HepG2 (cell line): ENCODE measurements around the gene SLC26A5. TPM values are rescaled to one million over a fixed set of nuclear protein-coding genes. Genes with fewer than 3 reads are reported as not detected.
A peak's percentile ranks its signal among the peaks of the same experiment; 100 is the strongest.

ENCODE experiments used
- AGO1 ChIP-seq: fragments of 200-400 bp; formaldehyde crosslinking; IDR thresholded peaks from 2 replicates; pipeline ENCODE4 v1.6.1; 2017; ENCODE audit warnings: mild to moderate bottlenecking, low read depth, low read length, moderate library complexity; ENCODE audit not compliant: poor library complexity, severe bottlenecking
- FOXP1 ChIP-seq, 2 experiments: fragments of 450-650 bp in 1 of 2; IDR thresholded peaks; 2 replicates each; pipeline ENCODE4 v1.6.1; 2017 to 2018; ENCODE audit warnings: antibody characterized with exemption in 1 of 2
- GFI1 ChIP-seq: sonication (generic); formaldehyde crosslinking; IDR thresholded peaks from 2 replicates; pipeline ENCODE4 v1.5.0; 2020; ENCODE audit warnings: missing genetic modification reagents, mild to moderate bottlenecking, borderline replicate concordance
- HMG20A ChIP-seq: IDR thresholded peaks from 2 replicates; pipeline ENCODE4 v1.6.1; 2016; ENCODE audit warnings: borderline replicate concordance
- HOMEZ ChIP-seq: IDR thresholded peaks from 2 replicates; pipeline ENCODE4 v1.6.1; 2016; ENCODE audit warnings: low read depth
- LCORL ChIP-seq, 2 experiments: fragments of 450-650 bp in 1 of 2; sonication (generic) in 1 of 2; formaldehyde crosslinking in 1 of 2; IDR thresholded peaks; 2 replicates each; pipeline versions ENCODE4 v1.5.0 to v1.6.1; 2017 to 2020; ENCODE audit warnings: antibody characterized with exemption in 1 of 2, missing genetic modification reagents in 1 of 2
- MBD4 ChIP-seq: IDR thresholded peaks from 2 replicates; pipeline ENCODE4 v1.6.1; 2012; ENCODE audit warnings: low read length, inconsistent platforms, borderline replicate concordance
- MIXL1 ChIP-seq: IDR thresholded peaks from 2 replicates; pipeline ENCODE4 v1.6.1; 2016
- NFIC ChIP-seq: IDR thresholded peaks from 2 replicates; pipeline ENCODE4 v1.6.1; 2012; ENCODE audit warnings: mild to moderate bottlenecking, low read length, inconsistent platforms
- POGZ ChIP-seq: sonication (generic); formaldehyde crosslinking; IDR thresholded peaks from 2 replicates; pipeline ENCODE4 v1.4.0; 2020; ENCODE audit warnings: mild to moderate bottlenecking, missing genetic modification reagents
- REST ChIP-seq, 2 experiments: IDR thresholded peaks; 2 replicates each; pipeline ENCODE4 v1.6.1; 2011 to 2012; ENCODE audit warnings: low read length in 2 of 2, borderline replicate concordance in 1 of 2, low read depth in 1 of 2, mild to moderate bottlenecking in 1 of 2, moderate library complexity in 1 of 2
- RXRB ChIP-seq: IDR thresholded peaks from 2 replicates; pipeline ENCODE4 v1.6.1; 2016; ENCODE audit warnings: borderline replicate concordance, missing genetic modification reagents, missing compliant biosample characterization
- SPEN ChIP-seq: sonication (generic); formaldehyde crosslinking; IDR thresholded peaks from 2 replicates; pipeline ENCODE4 v1.5.1; 2020; ENCODE audit warnings: low read depth, mild to moderate bottlenecking, missing genetic modification reagents
- ZBTB42 ChIP-seq: sonication (generic); formaldehyde crosslinking; IDR thresholded peaks from 2 replicates; pipeline ENCODE4 v1.5.0; 2020; ENCODE audit warnings: mild to moderate bottlenecking, missing genetic modification reagents
- ZNF34 ChIP-seq: sonication (generic); formaldehyde crosslinking; IDR thresholded peaks from 2 replicates; pipeline ENCODE4 v1.4.0; 2020; ENCODE audit warnings: mild to moderate bottlenecking, missing genetic modification reagents, borderline replicate concordance
- ZNF503 ChIP-seq: sonication (generic); formaldehyde crosslinking; IDR thresholded peaks from 2 replicates; pipeline ENCODE4 v1.4.0; 2020; ENCODE audit warnings: missing genetic modification reagents
- ZNF609 ChIP-seq: sonication (generic); formaldehyde crosslinking; IDR thresholded peaks from 2 replicates; pipeline ENCODE4 v1.4.0; 2020; ENCODE audit warnings: mild to moderate bottlenecking, missing genetic modification reagents, borderline replicate concordance
- polyA plus RNA-seq, 8 experiments: library from polyadenylated mRNA; depleted of rRNA in 3 of 8; stranded (reverse) in 7 of 8; unstranded in 1 of 8; fragments of >200 nt; fragmentation: Illumina TruSeq in 4 of 8; extraction: Trizol in 4 of 8; gene quantifications; 2 replicates each; pipeline versions ENCODE4 v1.2.1 to v1.2.3, GENCODE V29; 2011 to 2016; ENCODE audit warnings: low read depth in 4 of 8, missing spikeins in 1 of 8, mixed read lengths in 1 of 8; ENCODE audit not compliant: insufficient read depth in 1 of 8
- total RNA-seq, 5 experiments: library from RNA; depleted of rRNA; stranded (reverse); fragments of >200 nt; fragmentation: Illumina TruSeq; extraction: Trizol; gene quantifications; 2 replicates each; pipeline ENCODE4 v1.2.3, GENCODE V29; 2016; ENCODE audit warnings: low read depth in 1 of 5

SLC26A5 gene
- total and polyA plus RNA-seq, 2 of the 13 experiments (the other 11 are each of a cell fraction or from before 2014, with no cell fraction given): 0.08 to 0.11 TPM

GRCh38 chr7:103487419-103487818, 41.4 kb upstream of the SLC26A5 start (continued):
- no peak for TF ChIP-seq LCORL (IDR thresholded peaks at IDR 0.05)
- 0 out of 2 replicates have a peak, but pooled peaks have one; percentile 51 for TF ChIP-seq LCORL (CRISPR knock-in tag; IDR thresholded peaks at IDR 0.05)
- TF ChIP-seq MBD4: peak; percentile 39; the same call in 1 of the 2 replicates
- peak; percentile 14; the same call in 1 of the 2 replicates for TF ChIP-seq RXRB (CRISPR knock-in tag)
- TF ChIP-seq ZBTB42 (CRISPR knock-in tag): 0 out of 2 replicates have a peak, but pooled peaks have one; percentile 41
- peak; percentile 59; the same call in 1 of the 2 replicates for TF ChIP-seq HMG20A (CRISPR knock-in tag)
- peak; percentile 73; the same call in 1 of the 2 replicates for TF ChIP-seq NFIC
- peak; percentile 26; the same call in 1 of the 2 replicates for TF ChIP-seq HOMEZ
- TF ChIP-seq REST (IDR thresholded peaks at IDR 0.05; ENCODE audit: borderline replicate concordance in 1 of 2, low read depth in 1 of 2, low read length in 2 of 2): peak in 1 of 2 experiments; percentile 53; a peak in 1 of 4 replicates
- no peak for TF ChIP-seq AGO1
- no peak for TF ChIP-seq FOXP1 (IDR thresholded peaks at IDR 0.05)
- peak; percentile 71; the same call in 1 of the 2 replicates for TF ChIP-seq FOXP1 (CRISPR knock-in tag; IDR thresholded peaks at IDR 0.05)
- peak; percentile 95 for TF ChIP-seq ZNF609
- TF ChIP-seq MIXL1: peak; percentile 85
- TF ChIP-seq POGZ: no peak
- TF ChIP-seq ZNF503 (CRISPR knock-in tag): peak; percentile 50; the same call in 1 of the 2 replicates
- no peak for TF ChIP-seq SPEN (CRISPR knock-in tag)
- no peak for TF ChIP-seq ZNF34 (CRISPR knock-in tag)
- peak; percentile 88 for TF ChIP-seq GFI1 (CRISPR knock-in tag)
